IPS-18c (cell line): Measurements from ENCODE around the gene ZNFX1.

Source experiments
- H3K4me3 ChIP-seq: 2 replicates; pipeline ENCODE4 v1.7.0; 2013; ENCODE audit warnings: low read depth, mild to moderate bottlenecking, low read length, moderate library complexity; ENCODE audit not compliant: insufficient read depth
- H3K9me3 ChIP-seq: one replicate; pipeline ENCODE4 v1.6.1; 2013; ENCODE audit warnings: mild to moderate bottlenecking, low read length, moderate library complexity; ENCODE audit not compliant: control insufficient read depth, insufficient read depth

Gene ZNFX1

DNA sequence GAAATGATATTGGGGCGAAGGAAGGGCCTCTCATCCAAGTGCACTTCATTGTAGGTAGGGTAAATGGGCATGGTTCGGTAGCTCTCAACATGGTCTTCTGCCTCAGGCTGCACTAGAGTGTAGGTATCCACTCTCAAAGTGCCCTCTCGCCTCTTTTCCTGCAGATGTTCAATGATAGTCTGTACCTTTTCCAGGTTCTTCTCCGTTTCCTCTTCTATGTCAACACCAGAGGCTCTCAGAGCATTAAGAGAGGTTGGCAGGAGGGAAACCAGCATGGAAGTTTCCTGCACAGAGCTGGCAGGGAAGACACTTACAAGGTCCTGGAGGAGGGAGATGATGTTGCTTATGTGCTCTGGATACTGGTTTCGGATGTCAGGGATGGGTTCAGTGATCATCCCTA is 7.1 kb downstream of the ZNFX1 start:
- no peak overlapping the region for H3K4me3 ChIP-seq
- H3K9me3 ChIP-seq = peaks cover 4% of the 10 kb centered on the region

GRCh38 chr20:49270177-49270576 is 7.7 kb downstream of the ZNFX1 start:
- no peak overlapping the region for H3K4me3 ChIP-seq

DNA sequence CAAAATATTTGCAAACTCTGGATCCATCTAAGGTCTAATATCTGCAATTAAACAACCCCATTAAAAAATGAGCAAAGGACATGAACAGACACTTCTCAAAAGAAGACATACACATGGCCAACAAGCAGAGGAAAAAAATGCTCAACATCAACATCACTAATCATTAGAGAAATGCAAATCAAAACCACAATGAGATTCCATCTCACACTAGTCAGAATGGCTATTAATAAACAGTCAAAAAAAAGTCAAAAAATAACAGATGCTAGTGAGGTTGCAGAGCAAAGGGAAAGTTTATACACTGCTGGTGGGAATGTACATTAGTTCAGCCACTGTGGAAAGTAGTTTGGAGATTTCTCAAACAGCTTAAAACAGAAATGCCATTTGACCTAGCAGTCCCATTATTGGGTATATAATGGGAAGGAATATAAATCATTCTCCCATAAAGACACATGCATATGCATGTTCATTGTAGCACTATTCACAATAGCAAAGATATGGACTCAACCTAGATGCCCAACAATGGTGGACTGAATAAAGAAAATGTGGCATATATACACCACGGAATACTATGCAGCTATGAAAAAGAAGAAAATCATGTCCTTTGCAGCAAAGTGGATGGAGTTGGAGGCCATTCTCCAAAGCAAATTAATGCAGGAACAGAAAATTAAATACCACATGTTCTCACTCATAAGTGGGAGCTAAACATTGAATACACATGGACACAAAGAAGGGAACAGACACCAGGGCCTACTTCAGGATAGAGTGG is 9.1 kb downstream of the ZNFX1 start:
- H3K4me3 ChIP-seq = no peak overlapping the region
- peaks cover 4% of the 10 kb centered on the region for H3K9me3 ChIP-seq

More at GRCh38 chr20:49270177-49270576, 7.7 kb downstream of the ZNFX1 start:
- H3K9me3 ChIP-seq = peaks cover 4% of the 10 kb centered on the region

- peaks cover 4% of the 10 kb centered on the region for H3K9me3 ChIP-seq
- no peak overlapping the region for H3K4me3 ChIP-seq
Observed at GRCh38 chr20:49267327-49267726, 10.5 kb downstream of the ZNFX1 start.

- H3K4me3 ChIP-seq = no peak overlapping the region
- H3K9me3 ChIP-seq = no peaks in the 10 kb centered on the region
Observed at GRCh38 chr20:49262444-49262843, 15.4 kb downstream of the ZNFX1 start.

- H3K4me3 ChIP-seq = no peak overlapping the region
- no peaks in the 10 kb centered on the region for H3K9me3 ChIP-seq
Observed at GRCh38 chr20:49261173-49261572, 16.7 kb downstream of the ZNFX1 start.

- no peaks in the 10 kb centered on the region for H3K9me3 ChIP-seq
- H3K4me3 ChIP-seq = no peak overlapping the region
Observed at GRCh38 chr20:49260218-49260617, 17.6 kb downstream of the ZNFX1 start.

DNA sequence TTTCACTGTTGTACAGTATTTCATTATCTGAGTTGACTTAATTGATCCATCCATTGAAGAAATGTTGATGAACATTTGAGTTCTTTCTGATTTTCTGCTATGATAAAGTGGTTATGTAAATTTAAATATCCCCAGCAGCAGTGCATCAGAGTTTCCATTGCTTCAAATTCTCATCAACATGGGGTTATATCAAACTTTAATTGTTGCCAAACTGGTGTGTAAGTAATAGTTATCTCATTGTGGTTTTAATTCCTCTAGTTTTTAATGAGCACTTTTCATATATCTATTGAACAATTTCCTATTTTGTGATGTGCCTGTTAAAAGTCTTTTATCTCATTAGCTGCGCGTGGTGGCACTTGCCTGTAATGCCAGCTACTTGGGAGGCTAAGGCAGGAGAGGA is 18.1 kb downstream of the ZNFX1 start:
- H3K4me3 ChIP-seq = no peak overlapping the region

GRCh38 chr20:49259284-49259683 is 18.6 kb downstream of the ZNFX1 start:
- H3K9me3 ChIP-seq = no peaks in the 10 kb centered on the region
- no peak overlapping the region for H3K4me3 ChIP-seq

More for the DNA sequence above, 18.1 kb downstream of the ZNFX1 start:
- no peaks in the 10 kb centered on the region for H3K9me3 ChIP-seq

DNA sequence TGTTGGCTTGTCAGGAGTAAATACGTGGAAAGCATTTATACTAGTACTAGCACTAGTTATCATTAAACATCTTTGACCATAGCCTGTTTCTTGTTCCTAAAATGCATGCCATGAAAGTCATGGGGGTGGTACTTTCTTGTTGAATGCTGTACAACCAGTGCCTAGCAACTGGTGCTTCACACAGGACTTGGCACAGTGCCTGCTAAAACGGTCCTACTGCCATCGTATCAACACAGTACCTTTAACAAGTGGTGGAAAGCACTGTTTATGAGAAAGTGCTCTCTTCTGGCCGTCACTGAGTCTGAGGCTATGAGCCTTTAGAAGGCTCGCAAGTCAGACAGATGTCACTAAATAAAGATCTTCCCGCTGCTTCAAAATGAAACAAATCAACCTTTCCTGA is 21.6 kb downstream of the ZNFX1 start:
- Histone ChIP-seq H3K9me3 (no peaks in the 10 kb centered on the region), H3K4me3 (no peak overlapping the region)

GRCh38 chr20:49252556-49253350 is 25.1 kb downstream of the ZNFX1 start:
- Histone ChIP-seq H3K9me3 (no peaks in the 10 kb centered on the region), H3K4me3 (no peak overlapping the region)

DNA sequence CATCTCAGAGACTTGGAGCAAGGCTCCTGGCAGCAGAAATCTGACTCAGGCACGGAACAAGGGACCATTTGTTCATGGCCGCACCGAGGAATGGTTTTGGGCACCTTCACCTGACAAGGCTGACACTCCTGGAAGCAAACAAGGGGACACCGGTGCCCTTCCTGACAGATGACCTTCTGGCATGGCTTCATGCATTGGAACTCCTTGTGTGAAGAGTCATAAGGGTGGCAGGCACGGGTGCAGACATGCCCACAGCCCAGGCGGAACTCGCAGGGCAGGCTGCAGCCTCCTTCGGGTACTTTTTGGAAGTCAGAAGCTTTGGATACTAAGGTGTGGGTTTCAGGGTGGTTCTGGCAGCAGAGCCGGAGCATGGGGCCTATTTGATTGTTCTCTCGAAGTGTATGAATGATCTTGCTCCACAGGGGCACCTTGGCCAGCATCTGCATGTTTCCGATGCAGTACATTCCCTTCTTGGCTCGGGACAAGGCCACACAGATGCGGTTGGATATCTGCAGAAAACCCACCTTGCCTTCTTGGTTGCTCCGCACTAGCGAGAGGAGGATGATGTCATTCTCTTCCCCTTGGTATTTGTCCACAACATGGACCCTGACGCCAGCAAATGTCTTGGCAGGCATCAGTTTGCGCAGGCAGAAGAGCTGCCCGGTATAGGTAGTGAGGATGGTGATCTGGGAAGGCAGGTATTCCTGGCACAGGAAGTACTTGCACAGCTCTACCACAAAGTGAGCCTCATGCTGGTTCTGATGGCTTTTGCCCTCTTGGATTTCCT is 28.8 kb downstream of the ZNFX1 start:
- no peaks in the 10 kb centered on the region for H3K9me3 ChIP-seq
- H3K4me3 ChIP-seq = no peak overlapping the region

GRCh38 chr20:49248301-49248700 is 29.6 kb downstream of the ZNFX1 start:
- Histone ChIP-seq H3K4me3 (no peak overlapping the region), H3K9me3 (peaks cover 2% of the 10 kb centered on the region)

DNA sequence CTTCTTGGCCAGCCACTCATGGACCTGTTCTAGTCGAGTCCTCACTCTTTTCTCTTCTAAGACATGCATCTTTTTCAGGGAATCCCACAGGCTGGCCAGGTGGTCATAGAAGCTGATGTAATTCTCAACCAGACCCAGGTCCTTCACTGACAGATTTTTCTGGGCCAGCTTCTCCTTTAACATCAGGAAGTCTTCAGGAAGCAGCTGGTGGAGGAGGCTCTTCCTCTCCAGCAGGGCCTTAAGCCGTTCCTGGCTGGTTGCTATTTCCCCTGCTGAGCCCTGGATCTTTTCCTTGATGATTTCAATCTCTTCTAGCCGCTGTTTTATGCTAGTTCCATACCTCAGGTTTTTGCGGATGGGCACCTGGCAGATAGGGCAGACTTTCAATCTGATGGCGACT is 30.1 kb downstream of the ZNFX1 start:
- Histone ChIP-seq H3K4me3 (no peak overlapping the region), H3K9me3 (peaks cover 2% of the 10 kb centered on the region)

DNA sequence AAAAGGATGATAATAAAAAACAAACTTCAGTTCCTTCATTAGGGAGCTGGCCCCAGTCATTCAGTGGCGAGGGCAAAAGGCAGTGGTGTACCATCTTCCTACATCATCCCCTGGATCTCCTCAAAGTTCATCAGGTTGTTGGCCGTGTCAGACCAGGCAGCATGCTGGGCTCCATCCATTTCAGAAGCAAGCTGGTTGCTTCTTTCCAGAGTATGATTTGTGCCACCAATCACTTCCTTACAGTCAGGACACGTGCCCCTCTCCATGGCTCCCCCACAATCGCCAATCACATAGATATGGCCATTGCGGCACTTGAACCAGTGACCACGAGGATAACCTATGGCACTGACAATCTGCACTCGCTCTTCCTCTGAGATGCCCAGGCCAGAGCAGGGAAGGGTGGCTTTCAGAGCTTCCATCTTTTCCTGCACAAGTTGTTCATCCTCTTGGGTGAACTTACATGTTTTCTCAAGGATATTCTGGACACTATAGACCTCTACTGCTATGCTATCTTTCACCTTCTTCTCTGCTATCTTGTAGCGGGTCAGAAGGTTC is 30.6 kb downstream of the ZNFX1 start:
- Histone ChIP-seq H3K9me3 (peaks cover 2% of the 10 kb centered on the region), H3K4me3 (no peak overlapping the region)

GRCh38 chr20:49245921-49246740 is 31.7 kb downstream of the ZNFX1 start:
- Histone ChIP-seq H3K4me3 (no peak overlapping the region), H3K9me3 (peaks cover 2% of the 10 kb centered on the region)

- Histone ChIP-seq H3K4me3 (no peak overlapping the region), H3K9me3 (no peaks in the 10 kb centered on the region)
Observed at GRCh38 chr20:49237531-49237930, 40.3 kb downstream of the ZNFX1 start.
